ENCODE data around the gene PKD2L1.

Gene PKD2L1

GRCh38 chr10:100372415-100373297, 42.6 kb upstream of the PKD2L1 start:
- in situ Hi-C loops (cut with HindIII; ENCODE audit: low pct_ligation_motif_present, low sequenced_read_pairs) = no loop called here
- Histone ChIP-seq H3K4me3 (ENCODE audit: low read depth, low read length) (peak overlapping the region; percentile 37), H3K27me3 (replicated peaks) (no peaks in the 10 kb centered on the region), H3K36me3 (replicated peaks) (no peaks in the 10 kb centered on the region), H3K27ac (peak overlapping the region; percentile 100)
- TF ChIP-seq CTCF (IDR thresholded peaks at IDR 0.05; ENCODE audit: low read depth, low read length, missing control alignments) = no peak
- DNase-seq = no peak

GRCh38 chr10:100371482-100372027, 41.5 kb upstream of the PKD2L1 start:
- Histone ChIP-seq H3K4me3 (ENCODE audit: low read depth, low read length) (no peak overlapping the region), H3K36me3 (replicated peaks) (no peaks in the 10 kb centered on the region), H3K27me3 (replicated peaks) (no peaks in the 10 kb centered on the region), H3K27ac (peak overlapping the region; percentile 100)
- in situ Hi-C loops (cut with HindIII; ENCODE audit: low pct_ligation_motif_present, low sequenced_read_pairs) = no loop called here
- no peak for DNase-seq
- no peak for TF ChIP-seq CTCF (IDR thresholded peaks at IDR 0.05; ENCODE audit: low read depth, low read length, missing control alignments)

- peak; percentile 90 for DNase-seq
- in situ Hi-C loops (cut with HindIII; ENCODE audit: low pct_ligation_motif_present, low sequenced_read_pairs) = no loop called here
- no peaks in the 10 kb centered on the region for H3K27me3 ChIP-seq (replicated peaks)
- no peak for TF ChIP-seq CTCF (IDR thresholded peaks at IDR 0.05; ENCODE audit: low read depth, low read length, missing control alignments)
- no peaks in the 10 kb centered on the region for H3K36me3 ChIP-seq (replicated peaks)
- H3K4me3 ChIP-seq (ENCODE audit: low read depth, low read length) = no peak overlapping the region
- H3K27ac ChIP-seq = peak overlapping the region; percentile 100
Observed at GRCh38 chr10:100370714-100371481, 40.9 kb upstream of the PKD2L1 start.

GRCh38 chr10:100368721-100369120, 38.7 kb upstream of the PKD2L1 start:
- Histone ChIP-seq H3K4me3 (ENCODE audit: low read depth, low read length) (no peak overlapping the region), H3K36me3 (replicated peaks) (no peaks in the 10 kb centered on the region), H3K27ac (no peak overlapping the region), H3K27me3 (replicated peaks) (no peaks in the 10 kb centered on the region)
- no peak for DNase-seq
- no peak for TF ChIP-seq CTCF (IDR thresholded peaks at IDR 0.05; ENCODE audit: low read depth, low read length, missing control alignments)
- in situ Hi-C loops (cut with HindIII; ENCODE audit: low pct_ligation_motif_present, low sequenced_read_pairs) = no loop called here

GRCh38 chr10:100364735-100365391, 34.8 kb upstream of the PKD2L1 start:
- Histone ChIP-seq H3K27ac (peak overlapping the region; percentile 52), H3K4me3 (ENCODE audit: low read depth, low read length) (no peak overlapping the region), H3K27me3 (replicated peaks) (no peaks in the 10 kb centered on the region), H3K36me3 (replicated peaks) (peaks cover 31% of the 10 kb centered on the region)
- in situ Hi-C loops (cut with HindIII; ENCODE audit: low pct_ligation_motif_present, low sequenced_read_pairs) = no loop called here
- no peak for TF ChIP-seq CTCF (IDR thresholded peaks at IDR 0.05; ENCODE audit: low read depth, low read length, missing control alignments)
- peak; percentile 60 for DNase-seq

All from brain microvascular endothelial cell (primary cell).